ENCODE results near the gene COG8. TPM values are rescaled to one million over a fixed set of nuclear protein-coding genes. Genes with fewer than 3 reads are reported as not detected.

The COG8 gene
- total and polyA plus RNA-seq, 9 donors: 21.0 to 48.9 (median 40.7) TPM

- H3K4me3 ChIP-seq: no peak overlapping the region
- TF ChIP-seq POLR2A (IDR thresholded peaks at IDR 0.05) (no peak), EP300 (IDR thresholded peaks at IDR 0.05) (no peak), CTCF (IDR thresholded peaks at IDR 0.05) (no peak)
- intact Hi-C loops (cut with DNase I): no loop called here
- WGBS, 3 donors: 85 to 88% (median 87%) methylated on average over 29 to 30 of the region's 30 CpGs
- H3K27me3 ChIP-seq: no peaks in the 10 kb centered on the region
- H3K9me3 ChIP-seq: no peaks in the 10 kb centered on the region
- DNase-seq: peak in 1 of 5 donors; percentile 19
- H3K4me1 ChIP-seq (ENCODE audit: insufficient read depth): no peaks in the 10 kb centered on the region
- no peaks in the 10 kb centered on the region for H3K36me3 ChIP-seq
- no peak overlapping the region for H3K27ac ChIP-seq
These were observed 19.3 kb downstream of the COG8 start for GRCh38 chr16:69319826-69320739.

DNA sequence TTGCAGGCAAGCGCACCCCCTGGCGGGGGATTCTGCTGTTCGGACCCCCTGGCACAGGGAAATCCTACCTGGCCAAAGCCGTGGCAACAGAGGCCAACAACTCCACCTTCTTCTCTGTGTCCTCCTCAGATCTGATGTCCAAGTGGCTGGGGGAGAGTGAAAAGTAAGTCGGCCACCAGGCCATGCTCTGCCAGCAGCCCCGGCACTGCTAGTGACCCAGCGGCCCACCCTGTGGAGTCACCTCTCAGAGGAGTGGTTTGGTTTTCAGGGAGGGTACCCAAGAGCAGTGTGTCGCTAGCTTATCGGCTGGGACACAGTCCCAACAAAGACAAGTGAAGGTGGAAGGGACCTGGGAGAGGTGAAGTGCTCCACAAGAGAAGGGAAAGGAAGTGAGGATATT lies 20.0 kb downstream of the COG8 start:
- no peaks in the 10 kb centered on the region for H3K4me1 ChIP-seq (ENCODE audit: insufficient read depth)
- no peak overlapping the region for H3K27ac ChIP-seq
- H3K27me3 ChIP-seq: no peaks in the 10 kb centered on the region
- no peaks in the 10 kb centered on the region for H3K9me3 ChIP-seq
- DNase-seq: peak in 1 of 5 donors; percentile 13
- intact Hi-C loops (cut with DNase I): no loop called here
- TF ChIP-seq POLR2A (IDR thresholded peaks at IDR 0.05) (no peak), CTCF (IDR thresholded peaks at IDR 0.05) (no peak), EP300 (IDR thresholded peaks at IDR 0.05) (no peak)
- no peaks in the 10 kb centered on the region for H3K36me3 ChIP-seq
- H3K4me3 ChIP-seq: no peak overlapping the region
- 82 to 85% (median 83%) methylated on average over 9 of the region's 9 CpGs for WGBS, 3 donors

- peak in 1 of 5 donors; percentile 18 for DNase-seq
- Histone ChIP-seq H3K9me3 (no peaks in the 10 kb centered on the region), H3K27ac (no peak overlapping the region), H3K4me1 (ENCODE audit: insufficient read depth) (no peaks in the 10 kb centered on the region), H3K4me3 (no peak overlapping the region), H3K27me3 (no peaks in the 10 kb centered on the region), H3K36me3 (no peaks in the 10 kb centered on the region)
- intact Hi-C loops (cut with DNase I): no loop called here
- TF ChIP-seq POLR2A (IDR thresholded peaks at IDR 0.05) (no peak), EP300 (IDR thresholded peaks at IDR 0.05) (no peak), CTCF (IDR thresholded peaks at IDR 0.05) (no peak)
- 67 to 75% (median 70%) methylated on average over 10 of the region's 10 CpGs for WGBS, 3 donors
These were observed 20.5 kb downstream of the COG8 start for GRCh38 chr16:69318911-69319289.

GRCh38 chr16:69318177-69318910 lies 21.0 kb downstream of the COG8 start:
- DNase-seq: peak in 1 of 5 donors; percentile 12

More at GRCh38 chr16:69318177-69318910, 21.0 kb downstream of the COG8 start:
- no peaks in the 10 kb centered on the region for H3K4me1 ChIP-seq (ENCODE audit: insufficient read depth)
- H3K36me3 ChIP-seq: no peaks in the 10 kb centered on the region
- no peak overlapping the region for H3K27ac ChIP-seq
- H3K27me3 ChIP-seq: no peaks in the 10 kb centered on the region
- H3K4me3 ChIP-seq: no peak overlapping the region
- TF ChIP-seq EP300 (IDR thresholded peaks at IDR 0.05) (no peak), CTCF (IDR thresholded peaks at IDR 0.05) (no peak), POLR2A (IDR thresholded peaks at IDR 0.05) (no peak)
- 88 to 91% (median 89%) methylated on average over 30 of the region's 30 CpGs for WGBS, 3 donors
- intact Hi-C loops (cut with DNase I): no loop called here
- no peaks in the 10 kb centered on the region for H3K9me3 ChIP-seq

All from ovary (tissue), 9 donors.